ENCODE measurements around the gene FBF1. TPM values are rescaled to one million over a fixed set of nuclear protein-coding genes. Genes with fewer than 3 reads are reported as not detected.

Gene FBF1
- total RNA-seq, 1 experiment from 2014 or later: 8.3 TPM

DNA sequence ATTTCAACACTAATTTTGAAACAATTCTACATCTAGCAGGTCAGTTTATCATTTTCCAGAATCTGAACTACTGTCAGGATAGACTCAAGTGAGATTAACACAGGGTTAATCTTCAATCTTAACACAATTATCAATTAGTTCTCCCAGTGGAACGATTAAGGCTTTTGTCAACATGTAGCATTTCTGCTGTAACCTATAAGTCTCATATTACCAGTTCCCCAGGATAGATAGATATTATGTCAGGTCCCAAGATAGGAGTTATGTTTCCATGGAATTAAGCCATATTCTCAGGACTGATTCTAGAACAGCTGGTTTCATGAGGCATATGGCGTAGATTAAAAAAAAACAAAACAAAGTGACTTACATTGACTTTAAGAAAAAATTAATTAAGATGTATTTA is 4.4 kb upstream of the FBF1 start:
- Histone ChIP-seq H3K9ac (ENCODE audit: extremely low read depth, insufficient read length, low read length) (no peak overlapping the region), H2BK120ac (ENCODE audit: low read depth, low read length, poor library complexity, severe bottlenecking) (no peak overlapping the region), H2AFZ (ENCODE audit: low read length) (no peak overlapping the region), H4K91ac (ENCODE audit: insufficient read length, low read depth, low read length) (no peak overlapping the region), H3K9me3 (ENCODE audit: control insufficient read depth, low read depth, low read length) (no peaks in the 10 kb centered on the region), H3K27me3 (ENCODE audit: insufficient read depth, low read length) (no peaks in the 10 kb centered on the region), H4K8ac (replicated peaks; ENCODE audit: insufficient read length, low read depth, low read length) (no peak overlapping the region), H3K14ac (ENCODE audit: insufficient read depth, low read length) (no peak overlapping the region), H3K4me1 (ENCODE audit: insufficient read depth, low read length) (no peaks in the 10 kb centered on the region), H4K5ac (ENCODE audit: insufficient read length, low read depth, low read length) (no peak overlapping the region), H2AK5ac (ENCODE audit: insufficient read length, low read length) (no peak overlapping the region), H3K4me2 (ENCODE audit: insufficient read depth, insufficient read length, low read length) (no peak overlapping the region), H4K20me1 (ENCODE audit: control insufficient read depth, insufficient read depth, insufficient read length) (no peaks in the 10 kb centered on the region), H3K23ac (ENCODE audit: insufficient read length, low read depth, low read length) (no peak overlapping the region), H3K79me2 (ENCODE audit: insufficient read depth, low read length) (no peaks in the 10 kb centered on the region), H3T11ph (ENCODE audit: low read length) (no peak overlapping the region), H3K18ac (ENCODE audit: insufficient read length, low read depth, low read length) (no peak overlapping the region), H3K23me2 (ENCODE audit: insufficient read length, low read depth, low read length, poor library complexity, severe bottlenecking) (no peaks in the 10 kb centered on the region), H3K56ac (ENCODE audit: insufficient read length, low read depth, low read length) (no peak overlapping the region), H2BK15ac (ENCODE audit: low read depth, low read length) (no peak overlapping the region), H3K4ac (ENCODE audit: low read depth, low read length) (no peak overlapping the region), H2BK12ac (ENCODE audit: insufficient read length, low read depth, low read length) (no peak overlapping the region), H2BK5ac (ENCODE audit: insufficient read length, low read length) (no peak overlapping the region), H3K27ac (ENCODE audit: insufficient read length, low read depth, low read length) (no peak overlapping the region), H3K79me1 (ENCODE audit: insufficient read depth, low read depth, low read length, poor library complexity, severe bottlenecking) (no peaks in the 10 kb centered on the region), H2BK20ac (ENCODE audit: low read depth, low read length, poor library complexity, severe bottlenecking) (no peak overlapping the region)
- peaks cover 12 to 15% of the 10 kb centered on the region in 2 experiments for H3K4me1 Mint-ChIP-seq
- H3K27ac Mint-ChIP-seq: no peak overlapping the region
- no CpG with 5 or more reads among the region's 2 CpGs for WGBS (ENCODE audit: extremely low coverage, insufficient read length, low lambda C conversion rate)
- H3K9me3 Mint-ChIP-seq: no peaks in the 10 kb centered on the region; a peak in 1 of 5 replicates
- H3K27me3 Mint-ChIP-seq (ENCODE audit: low read depth): no peaks in the 10 kb centered on the region
- peaks cover 12 to 41% (median 29%) of the 10 kb centered on the region in 3 experiments; a peak in 6 of 7 replicates for H3K36me3 Mint-ChIP-seq (ENCODE audit: insufficient read depth in 1 of 3, low read depth in 3 of 3)
- TF ChIP-seq, protein P1, sequence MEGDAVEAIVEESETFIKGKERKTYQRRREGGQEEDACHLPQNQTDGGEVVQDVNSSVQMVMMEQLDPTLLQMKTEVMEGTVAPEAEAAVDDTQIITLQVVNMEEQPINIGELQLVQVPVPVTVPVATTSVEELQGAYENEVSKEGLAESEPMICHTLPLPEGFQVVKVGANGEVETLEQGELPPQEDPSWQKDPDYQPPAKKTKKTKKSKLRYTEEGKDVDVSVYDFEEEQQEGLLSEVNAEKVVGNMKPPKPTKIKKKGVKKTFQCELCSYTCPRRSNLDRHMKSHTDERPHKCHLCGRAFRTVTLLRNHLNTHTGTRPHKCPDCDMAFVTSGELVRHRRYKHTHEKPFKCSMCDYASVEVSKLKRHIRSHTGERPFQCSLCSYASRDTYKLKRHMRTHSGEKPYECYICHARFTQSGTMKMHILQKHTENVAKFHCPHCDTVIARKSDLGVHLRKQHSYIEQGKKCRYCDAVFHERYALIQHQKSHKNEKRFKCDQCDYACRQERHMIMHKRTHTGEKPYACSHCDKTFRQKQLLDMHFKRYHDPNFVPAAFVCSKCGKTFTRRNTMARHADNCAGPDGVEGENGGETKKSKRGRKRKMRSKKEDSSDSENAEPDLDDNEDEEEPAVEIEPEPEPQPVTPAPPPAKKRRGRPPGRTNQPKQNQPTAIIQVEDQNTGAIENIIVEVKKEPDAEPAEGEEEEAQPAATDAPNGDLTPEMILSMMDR (conservative IDR thresholded peaks at IDR 0.05): no peak
- no peak for DNase-seq
- no peak overlapping the region for H3K4me3 Mint-ChIP-seq

Data from H9 (cell line).